ENCODE data around the gene CPNE5.

CPNE5 gene

GRCh38 chr6:36791085-36791484 is 48.2 kb downstream of the CPNE5 start:
- ChIA-PET CTCF (interaction anchor here (1.0 to 3.0 kb wide), 9 partner anchors 9 to 232 kb away, joined by 3 to 10 read pairs (median 4); no protein-coding TSS in a partner anchor), POLR2A (no interaction called here)
- no peak for TF ChIP-seq CTCF (IDR thresholded peaks at IDR 0.05; ENCODE audit: insufficient read depth, low read length, missing control alignments)
- H3K4me3 ChIP-seq (ENCODE audit: low read depth, low read length): no peak overlapping the region
- DNase-seq (ENCODE audit: low read depth, low spot score): no peak

GRCh38 chr6:36788768-36789167 is 50.5 kb downstream of the CPNE5 start:
- CTCF ChIA-PET: interaction anchor here (0.7 to 16.2 kb wide), 7 partner anchors 8 to 383 kb away, joined by 3 to 252 read pairs (median 4); partner anchors contain the start of gene C6orf89

DNA sequence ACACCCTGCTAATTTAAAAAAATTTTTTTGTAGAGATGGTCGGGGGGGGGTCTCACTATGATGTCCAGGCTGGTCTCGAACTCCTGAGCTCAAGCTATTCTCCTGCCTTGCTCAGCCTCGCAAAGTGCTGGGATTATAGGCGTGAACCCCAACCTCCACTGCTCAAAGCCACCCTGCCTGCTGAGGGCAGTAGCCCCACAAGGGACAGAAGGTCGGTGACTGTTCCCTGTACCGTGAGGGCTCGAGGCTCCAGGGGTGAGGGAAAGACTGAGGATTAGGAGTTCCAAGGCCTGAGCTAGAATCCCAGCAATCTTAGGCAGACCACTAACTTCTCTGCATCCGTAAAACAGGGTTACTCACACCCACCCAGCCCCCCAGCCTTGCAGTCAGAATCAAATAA is 51.1 kb downstream of the CPNE5 start:
- H3K4me3 ChIP-seq (ENCODE audit: low read depth, low read length): no peak overlapping the region
- ChIA-PET CTCF (interaction anchor here (0.8 to 16.2 kb wide), 6 partner anchors 12 to 384 kb away, joined by 3 to 252 read pairs (median 4); partner anchors contain the start of gene C6orf89), POLR2A (no interaction called here)
- TF ChIP-seq CTCF (IDR thresholded peaks at IDR 0.05; ENCODE audit: insufficient read depth, low read length, missing control alignments): no peak
- DNase-seq (ENCODE audit: low read depth, low spot score): no peak

More at GRCh38 chr6:36788768-36789167, 50.5 kb downstream of the CPNE5 start:
- DNase-seq (ENCODE audit: low read depth, low spot score): no peak
- TF ChIP-seq CTCF (IDR thresholded peaks at IDR 0.05; ENCODE audit: insufficient read depth, low read length, missing control alignments): no peak
- POLR2A ChIA-PET: no interaction called here
- H3K4me3 ChIP-seq (ENCODE audit: low read depth, low read length): no peak overlapping the region

GRCh38 chr6:36787210-36787609 is 52.0 kb downstream of the CPNE5 start:
- TF ChIP-seq CTCF (IDR thresholded peaks at IDR 0.05; ENCODE audit: insufficient read depth, low read length, missing control alignments): no peak
- no peak overlapping the region for H3K4me3 ChIP-seq (ENCODE audit: low read depth, low read length)
- no peak for DNase-seq (ENCODE audit: low read depth, low spot score)
- CTCF ChIA-PET: interaction anchor here (1.0 to 16.2 kb wide), 3 partner anchors 23 to 231 kb away, joined by 3 to 252 read pairs (median 14); no protein-coding TSS in a partner anchor
- POLR2A ChIA-PET: no interaction called here

GRCh38 chr6:36786055-36786675 is 53.1 kb downstream of the CPNE5 start:
- no peak for DNase-seq (ENCODE audit: low read depth, low spot score)
- TF ChIP-seq CTCF (IDR thresholded peaks at IDR 0.05; ENCODE audit: insufficient read depth, low read length, missing control alignments): no peak
- CTCF ChIA-PET: interaction anchor here (0.8 to 16.2 kb wide), 5 partner anchors 11 to 232 kb away, joined by 3 to 252 read pairs (median 3); no protein-coding TSS in a partner anchor
- no peak overlapping the region for H3K4me3 ChIP-seq (ENCODE audit: low read depth, low read length)
- POLR2A ChIA-PET: no interaction called here

GRCh38 chr6:36784376-36784636 is 54.9 kb downstream of the CPNE5 start:
- POLR2A ChIA-PET: no interaction called here
- CTCF ChIA-PET: interaction anchor here (0.9 to 16.2 kb wide), 8 partner anchors 8 to 234 kb away, joined by 3 to 252 read pairs (median 3); no protein-coding TSS in a partner anchor
- TF ChIP-seq CTCF (IDR thresholded peaks at IDR 0.05; ENCODE audit: insufficient read depth, low read length, missing control alignments): no peak

More at GRCh38 chr6:36784376-36784636, 54.9 kb downstream of the CPNE5 start:
- no peak overlapping the region for H3K4me3 ChIP-seq (ENCODE audit: low read depth, low read length)
- DNase-seq (ENCODE audit: low read depth, low spot score): no peak
